SK-N-SH (cell line): ENCODE measurements around the gene ALPG. TPM values are rescaled to one million over a fixed set of nuclear protein-coding genes. Genes with fewer than 3 reads are reported as not detected.

Experiments used
- CTCF ChIA-PET: fragments of 300-600, 350-600 bp; formaldehyde crosslinking; extraction: SDS; loops from one replicate; lab custom pipeline; 2021; lab: Yijun Ruan, JAX
- POLR2A ChIA-PET: fragments of 350-600 bp; sonication (Branson Sonifier 250); formaldehyde crosslinking; extraction: SDS; loops from one replicate; lab custom pipeline; 2020; ENCODE audit warnings: antibody characterized with exemption, inconsistent platforms; lab: Yijun Ruan, JAX
- DNase-seq: peaks from one replicate; pipeline ENCODE4 v3.0.0; 2012
- H2AFZ ChIP-seq: fragments of 200-600 bp; sonication (generic); 2 replicates; pipeline ENCODE4 v1.8.1; 2016; ENCODE audit warnings: antibody characterized with exemption, mild to moderate bottlenecking, low read depth
- H3F3A ChIP-seq: fragments of 200-600 bp; sonication (generic); replicated peaks from 2 replicates; pipeline ENCODE3; 2016; ENCODE audit warnings: antibody characterized with exemption, mild to moderate bottlenecking; ENCODE audit not compliant: insufficient read depth
- H3K27ac ChIP-seq, 2 experiments: fragments of 200-500 bp in 1 of 2; fragments of 200-600 bp in 1 of 2; sonication (Bioruptor generic) in 1 of 2; sonication (generic), shearing (Covaris generic) in 1 of 2; 2 replicates each; pipeline versions ENCODE4 v1.5.1 to v1.6.1; 2014 to 2016; ENCODE audit warnings: low read depth in 2 of 2, inconsistent platforms in 1 of 2, low read length in 1 of 2, mild to moderate bottlenecking in 1 of 2, mixed read lengths in 1 of 2
- H3K27me3 ChIP-seq: fragments of 200-600 bp; sonication (generic), shearing (Covaris generic); 2 replicates; pipeline ENCODE4 v1.6.1; 2016; ENCODE audit warnings: mixed run types; ENCODE audit not compliant: insufficient read depth
- H3K36me3 ChIP-seq, 2 experiments: fragments of 200-500 bp in 1 of 2; fragments of 200-600 bp in 1 of 2; sonication (Bioruptor generic) in 1 of 2; sonication (generic) in 1 of 2; replicated peaks in 1 of 2; 2 replicates each; pipeline versions ENCODE3 to v1.5.1; 2014 to 2016; ENCODE audit warnings: low read length in 1 of 2, mild to moderate bottlenecking in 1 of 2; ENCODE audit not compliant: insufficient read depth in 2 of 2, control insufficient read depth in 1 of 2
- H3K4me1 ChIP-seq, 2 experiments: fragments of 200-500 bp in 1 of 2; fragments of 200-600 bp in 1 of 2; sonication (Bioruptor generic) in 1 of 2; sonication (generic), shearing (Covaris generic) in 1 of 2; 2 replicates each; pipeline versions ENCODE4 v1.5.1 to v1.6.1; 2014 to 2016; ENCODE audit warnings: low read depth in 1 of 2, low read length in 1 of 2, mixed run types in 1 of 2; ENCODE audit not compliant: insufficient read depth in 2 of 2, control insufficient read depth in 1 of 2
- H3K4me2 ChIP-seq: fragments of 200-600 bp; sonication (generic), shearing (Covaris generic); 2 replicates; pipeline ENCODE4 v1.6.1; 2017; ENCODE audit warnings: mixed run types
- H3K4me3 ChIP-seq, 2 experiments: fragments of 200-500 bp in 1 of 2; fragments of 200-600 bp in 1 of 2; sonication (Bioruptor generic) in 1 of 2; sonication (generic), shearing (Covaris generic) in 1 of 2; 2 replicates each; pipeline versions ENCODE4 v1.5.1 to v1.8.1; 2014 to 2016; ENCODE audit warnings: low read depth in 2 of 2, inconsistent platforms in 1 of 2, low read length in 1 of 2, mild to moderate bottlenecking in 1 of 2, mixed read lengths in 1 of 2, moderate library complexity in 1 of 2
- H3K79me2 ChIP-seq: fragments of 200-600 bp; sonication (generic); 2 replicates; pipeline ENCODE4 v1.8.1; 2017; ENCODE audit warnings: mild to moderate bottlenecking; ENCODE audit not compliant: insufficient read depth
- H3K9ac ChIP-seq: fragments of 200-600 bp; sonication (generic); 2 replicates; pipeline ENCODE4 v1.6.1; 2017; ENCODE audit warnings: mixed run types
- H3K9me2 ChIP-seq: fragments of 200-600 bp; sonication (generic); 2 replicates; pipeline ENCODE4 v1.6.1; 2017; ENCODE audit warnings: mixed run types
- H3K9me3 ChIP-seq: fragments of 200-600 bp; sonication (generic); 2 replicates; pipeline ENCODE4 v1.6.1; 2017; ENCODE audit warnings: mixed run types, mild to moderate bottlenecking, moderate library complexity
- H4K20me1 ChIP-seq: fragments of 200-600 bp; sonication (generic); 2 replicates; pipeline ENCODE4 v1.6.1; 2017; ENCODE audit warnings: mild to moderate bottlenecking, mixed run types; ENCODE audit not compliant: insufficient read depth
- ELF1 ChIP-seq: IDR thresholded peaks from 2 replicates; pipeline ENCODE4 v1.4.0; 2012
- EP300 ChIP-seq, 2 experiments: IDR thresholded peaks; 2 replicates each; pipeline versions ENCODE4 v1.4.0 to v1.6.1; 2012; ENCODE audit warnings: borderline replicate concordance in 1 of 2, low read depth in 1 of 2, low read length in 1 of 2
- GABPA ChIP-seq: IDR thresholded peaks from 2 replicates; pipeline ENCODE4 v1.4.0; 2012; ENCODE audit warnings: low read depth, mild to moderate bottlenecking
- JUND ChIP-seq: IDR thresholded peaks from 2 replicates; pipeline ENCODE4 v1.4.0; 2012
- POLR2AphosphoS5 ChIP-seq: IDR thresholded peaks from 2 replicates; pipeline ENCODE4 v1.6.1; 2012; ENCODE audit warnings: low read depth, low read length
- RAD21 ChIP-seq: IDR thresholded peaks from 2 replicates; pipeline ENCODE4 v1.6.1; 2012; ENCODE audit warnings: mild to moderate bottlenecking, low read length
- RCOR1 ChIP-seq: fragments of 150-350 bp; IDR thresholded peaks from 2 replicates; pipeline ENCODE4 v1.6.1; 2017; ENCODE audit warnings: antibody characterized with exemption, low read length
- TCF12 ChIP-seq: IDR thresholded peaks from 2 replicates; pipeline ENCODE4 v1.4.0; 2012
- TEAD4 ChIP-seq: IDR thresholded peaks from 2 replicates; pipeline ENCODE4 v1.4.0; 2012; ENCODE audit warnings: mild to moderate bottlenecking, borderline replicate concordance; ENCODE audit not compliant: insufficient read depth
- WGBS: methylation state at CpG from one replicate; pipeline ENCODE4 v1.1.6; 2017; ENCODE audit warnings: low lambda C conversion rate; 5-methylcytosine and 5-hydroxymethylcytosine counted together
- polyA plus RNA-seq, 3 experiments: library from polyadenylated mRNA; depleted of rRNA; stranded (reverse); fragments of >200 nt; gene quantifications; 2 replicates each; pipeline ENCODE4 v1.2.3, GENCODE V29; 2012
- TF ChIP-seq, protein P1 (sequence below): fragments of 200-600 bp; sonication (generic); IDR thresholded peaks from 2 replicates; pipeline ENCODE4 v1.6.1; 2017; ENCODE audit warnings: antibody characterized with exemption, mild to moderate bottlenecking, moderate library complexity
- TF ChIP-seq, protein P2 (sequence below): IDR thresholded peaks from 2 replicates; pipeline ENCODE4; 2012
- TF ChIP-seq, protein P3 (sequence below): IDR thresholded peaks from 2 replicates; pipeline ENCODE4 v1.4.0; 2012; ENCODE audit warnings: low read depth
- TF ChIP-seq, protein P4 (sequence below): IDR thresholded peaks from 2 replicates; pipeline ENCODE4 v1.4.0; 2012; ENCODE audit warnings: low read depth, borderline replicate concordance

ALPG gene
- polyA plus RNA-seq, 1 of the 3 experiments (the other 2 are of a cell fraction) = not detected

DNA sequence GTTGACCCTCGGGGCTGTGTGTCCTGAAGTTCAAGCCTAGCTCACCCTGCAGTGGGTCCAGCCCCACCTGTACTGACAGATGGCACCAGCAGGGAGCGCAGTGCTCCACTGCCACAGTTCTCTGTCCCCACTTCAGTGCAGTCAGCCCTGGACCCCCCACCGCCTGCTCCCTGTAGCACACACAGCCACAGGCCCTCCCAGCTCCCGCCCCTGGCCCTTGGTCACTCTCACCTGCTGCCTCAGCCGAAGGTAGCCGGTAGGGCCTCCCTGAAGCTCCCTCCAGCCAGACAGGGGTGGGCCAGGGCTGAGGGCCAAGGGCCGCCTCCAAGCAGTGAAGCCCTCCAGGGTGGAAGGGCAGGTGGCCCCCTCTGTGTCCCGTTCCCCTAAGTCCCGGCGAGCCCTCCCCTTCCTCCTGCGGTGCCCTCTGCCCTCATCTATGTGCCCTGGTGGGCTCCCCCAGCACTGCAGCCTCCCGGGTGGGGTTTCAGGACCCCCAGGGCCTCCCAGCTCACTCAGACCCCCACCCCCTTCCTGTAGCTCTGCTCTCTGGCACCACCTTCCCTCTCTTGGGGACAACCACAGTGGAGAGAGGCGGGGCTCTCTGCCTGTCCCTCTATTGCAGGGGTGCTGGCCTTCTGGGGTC lies 38.9 kb upstream of the ALPG start:
- no peak overlapping the region for H3K27ac ChIP-seq
- no peak overlapping the region for H2AFZ ChIP-seq
- H3K9ac ChIP-seq = no peak overlapping the region
- POLR2A ChIA-PET = no interaction called here
- peak; percentile 57 for DNase-seq
- CTCF ChIA-PET = interaction anchor here (1.1 to 2.2 kb wide), 5 partner anchors 70 to 467 kb away, joined by 3 to 9 read pairs (median 5); partner anchors contain the start of gene PRSS56
- no peak overlapping the region for H3K4me2 ChIP-seq
- H3K4me1 ChIP-seq = no peaks in the 10 kb centered on the region; a peak in 1 of 4 replicates
- no peaks in the 10 kb centered on the region for H3F3A ChIP-seq
- TF ChIP-seq, protein P1, sequence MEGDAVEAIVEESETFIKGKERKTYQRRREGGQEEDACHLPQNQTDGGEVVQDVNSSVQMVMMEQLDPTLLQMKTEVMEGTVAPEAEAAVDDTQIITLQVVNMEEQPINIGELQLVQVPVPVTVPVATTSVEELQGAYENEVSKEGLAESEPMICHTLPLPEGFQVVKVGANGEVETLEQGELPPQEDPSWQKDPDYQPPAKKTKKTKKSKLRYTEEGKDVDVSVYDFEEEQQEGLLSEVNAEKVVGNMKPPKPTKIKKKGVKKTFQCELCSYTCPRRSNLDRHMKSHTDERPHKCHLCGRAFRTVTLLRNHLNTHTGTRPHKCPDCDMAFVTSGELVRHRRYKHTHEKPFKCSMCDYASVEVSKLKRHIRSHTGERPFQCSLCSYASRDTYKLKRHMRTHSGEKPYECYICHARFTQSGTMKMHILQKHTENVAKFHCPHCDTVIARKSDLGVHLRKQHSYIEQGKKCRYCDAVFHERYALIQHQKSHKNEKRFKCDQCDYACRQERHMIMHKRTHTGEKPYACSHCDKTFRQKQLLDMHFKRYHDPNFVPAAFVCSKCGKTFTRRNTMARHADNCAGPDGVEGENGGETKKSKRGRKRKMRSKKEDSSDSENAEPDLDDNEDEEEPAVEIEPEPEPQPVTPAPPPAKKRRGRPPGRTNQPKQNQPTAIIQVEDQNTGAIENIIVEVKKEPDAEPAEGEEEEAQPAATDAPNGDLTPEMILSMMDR = peak; percentile 30
- no peak for TF ChIP-seq RCOR1
- TF ChIP-seq EP300 (IDR thresholded peaks at IDR 0.05; ENCODE audit: borderline replicate concordance in 1 of 2, low read depth in 1 of 2, low read length in 1 of 2) = no peak
- no peak for TF ChIP-seq POLR2AphosphoS5
- no peak for TF ChIP-seq ELF1
- TF ChIP-seq TEAD4 = no peak
- TF ChIP-seq, protein P2, sequence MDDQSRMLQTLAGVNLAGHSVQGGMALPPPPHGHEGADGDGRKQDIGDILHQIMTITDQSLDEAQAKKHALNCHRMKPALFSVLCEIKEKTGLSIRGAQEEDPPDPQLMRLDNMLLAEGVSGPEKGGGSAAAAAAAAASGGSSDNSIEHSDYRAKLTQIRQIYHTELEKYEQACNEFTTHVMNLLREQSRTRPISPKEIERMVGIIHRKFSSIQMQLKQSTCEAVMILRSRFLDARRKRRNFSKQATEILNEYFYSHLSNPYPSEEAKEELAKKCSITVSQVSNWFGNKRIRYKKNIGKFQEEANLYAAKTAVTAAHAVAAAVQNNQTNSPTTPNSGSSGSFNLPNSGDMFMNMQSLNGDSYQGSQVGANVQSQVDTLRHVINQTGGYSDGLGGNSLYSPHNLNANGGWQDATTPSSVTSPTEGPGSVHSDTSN = no peak
- no peak for TF ChIP-seq JUND
- TF ChIP-seq, protein P3, sequence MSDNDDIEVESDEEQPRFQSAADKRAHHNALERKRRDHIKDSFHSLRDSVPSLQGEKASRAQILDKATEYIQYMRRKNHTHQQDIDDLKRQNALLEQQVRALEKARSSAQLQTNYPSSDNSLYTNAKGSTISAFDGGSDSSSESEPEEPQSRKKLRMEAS = no peak
- TF ChIP-seq, protein P4, sequence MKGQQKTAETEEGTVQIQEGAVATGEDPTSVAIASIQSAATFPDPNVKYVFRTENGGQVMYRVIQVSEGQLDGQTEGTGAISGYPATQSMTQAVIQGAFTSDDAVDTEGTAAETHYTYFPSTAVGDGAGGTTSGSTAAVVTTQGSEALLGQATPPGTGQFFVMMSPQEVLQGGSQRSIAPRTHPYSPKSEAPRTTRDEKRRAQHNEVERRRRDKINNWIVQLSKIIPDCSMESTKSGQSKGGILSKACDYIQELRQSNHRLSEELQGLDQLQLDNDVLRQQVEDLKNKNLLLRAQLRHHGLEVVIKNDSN = no peak
- no peak for TF ChIP-seq GABPA
- TF ChIP-seq RAD21 = 0 out of 2 replicates have a peak, but pooled peaks have one; percentile 2
- TF ChIP-seq, all 33 proteins: peak for 2
- Histone ChIP-seq H3K27me3 (no peaks in the 10 kb centered on the region), H3K9me2 (no peaks in the 10 kb centered on the region), H4K20me1 (no peaks in the 10 kb centered on the region), H3K4me3 (no peak overlapping the region), H3K79me2 (no peaks in the 10 kb centered on the region), H3K9me3 (no peaks in the 10 kb centered on the region), H3K36me3 (no peaks in the 10 kb centered on the region)
- 68% methylated on average over 4 of the region's 13 CpGs for WGBS

DNA sequence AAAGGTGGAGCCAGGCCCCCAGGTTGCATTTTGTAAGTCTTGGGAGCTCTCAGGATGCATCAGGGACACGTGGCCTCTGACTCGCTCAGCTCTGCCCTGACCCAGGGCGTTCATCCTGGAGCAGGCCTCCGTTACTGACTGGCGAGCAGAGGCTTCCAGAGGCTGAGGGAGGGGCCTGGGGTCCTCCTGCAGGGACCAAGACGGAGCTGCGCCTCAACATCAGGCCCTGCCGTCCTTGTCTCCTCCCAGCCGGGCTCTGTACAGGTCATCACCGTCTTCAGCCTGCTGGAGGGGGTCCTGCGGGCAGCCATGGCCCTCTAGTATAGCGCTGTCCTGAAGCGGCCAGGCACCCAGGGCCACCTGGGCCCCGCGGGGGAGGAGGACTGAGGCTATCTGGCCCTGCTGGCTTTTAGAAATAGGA lies 38.3 kb upstream of the ALPG start:
- H3K27ac ChIP-seq = no peak overlapping the region
- ChIA-PET POLR2A (no interaction called here), CTCF (interaction anchor here (1.1 to 2.2 kb wide), 5 partner anchors 15 to 152 kb away, joined by 3 to 9 read pairs (median 6); partner anchors contain the start of gene PRSS56)
- H3K36me3 ChIP-seq = no peaks in the 10 kb centered on the region
- no peak for DNase-seq
- no peaks in the 10 kb centered on the region for H3K27me3 ChIP-seq
- 67% methylated on average over 3 of the region's 15 CpGs for WGBS
- TF ChIP-seq TCF12 = no peak
- TF ChIP-seq, protein P4 = 0 out of 2 replicates have a peak, but pooled peaks have one; percentile 41
- no peak for TF ChIP-seq RAD21
- H3K4me2 ChIP-seq = no peak overlapping the region
- H3K9ac ChIP-seq = no peak overlapping the region
- no peak overlapping the region for H2AFZ ChIP-seq
- no peak overlapping the region for H3K4me3 ChIP-seq
- no peaks in the 10 kb centered on the region for H3K79me2 ChIP-seq
- no peaks in the 10 kb centered on the region for H3F3A ChIP-seq
- no peaks in the 10 kb centered on the region for H4K20me1 ChIP-seq
- no peaks in the 10 kb centered on the region; a peak in 1 of 4 replicates for H3K4me1 ChIP-seq
- H3K9me2 ChIP-seq = no peaks in the 10 kb centered on the region
- H3K9me3 ChIP-seq = no peaks in the 10 kb centered on the region
